Measurements from ENCODE around the gene DPP7. TPM values are rescaled to one million over a fixed set of nuclear protein-coding genes. Genes with fewer than 3 reads are reported as not detected.

DPP7 gene
- total RNA-seq, 1 donor from 2014 or later = 152 TPM

DNA sequence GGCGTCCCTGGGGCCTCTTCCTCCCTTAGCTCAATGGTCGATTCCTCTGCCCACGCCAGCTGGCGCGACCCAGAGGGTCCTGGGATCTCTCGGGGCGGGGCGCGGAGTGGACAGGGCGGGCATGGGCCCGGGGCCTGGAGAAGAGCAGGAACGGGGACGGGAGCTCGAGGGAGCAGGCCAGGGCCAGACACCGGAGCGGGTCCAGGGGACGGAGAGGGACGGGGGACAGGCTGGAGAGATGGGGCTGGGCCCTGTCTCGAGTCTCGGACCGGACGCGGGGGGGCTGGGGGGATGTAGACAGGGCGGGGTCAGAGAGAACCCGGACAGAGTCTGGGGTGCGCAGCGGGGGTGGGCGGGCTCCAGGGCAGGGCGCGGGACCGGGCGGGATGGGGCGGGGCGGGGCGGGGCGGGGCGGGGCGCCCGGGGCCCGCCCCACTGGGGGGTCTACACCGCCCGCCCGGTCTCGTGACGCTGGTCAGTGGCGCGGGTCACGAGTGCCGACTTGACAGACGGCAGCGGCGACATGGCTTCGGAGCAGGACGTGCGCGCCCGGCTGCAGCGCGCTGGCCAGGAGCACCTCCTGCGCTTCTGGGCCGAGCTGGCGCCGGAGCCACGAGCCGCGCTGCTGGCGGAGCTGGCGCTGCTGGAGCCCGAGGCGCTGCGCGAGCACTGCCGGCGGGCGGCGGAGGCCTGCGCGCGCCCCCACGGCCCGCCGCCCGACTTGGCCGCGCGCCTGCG, 37.4 kb downstream of the DPP7 start, which contains the start of gene UAP1L1:
UAP1L1 (plus strand) TSS at position 508 of the 738 bp plus-strand sequence; CDS start at position 524, 16 bp downstream.
- TF ChIP-seq POLR2A (IDR thresholded peaks at IDR 0.05) (peak in 1 of 2 donors; percentile 66), POLR2AphosphoS5 (IDR thresholded peaks at IDR 0.05; ENCODE audit: insufficient read depth in 1 of 2, low read depth in 1 of 2) (peak; percentile 24 to 43)
- TF ChIP-seq, protein P1, sequence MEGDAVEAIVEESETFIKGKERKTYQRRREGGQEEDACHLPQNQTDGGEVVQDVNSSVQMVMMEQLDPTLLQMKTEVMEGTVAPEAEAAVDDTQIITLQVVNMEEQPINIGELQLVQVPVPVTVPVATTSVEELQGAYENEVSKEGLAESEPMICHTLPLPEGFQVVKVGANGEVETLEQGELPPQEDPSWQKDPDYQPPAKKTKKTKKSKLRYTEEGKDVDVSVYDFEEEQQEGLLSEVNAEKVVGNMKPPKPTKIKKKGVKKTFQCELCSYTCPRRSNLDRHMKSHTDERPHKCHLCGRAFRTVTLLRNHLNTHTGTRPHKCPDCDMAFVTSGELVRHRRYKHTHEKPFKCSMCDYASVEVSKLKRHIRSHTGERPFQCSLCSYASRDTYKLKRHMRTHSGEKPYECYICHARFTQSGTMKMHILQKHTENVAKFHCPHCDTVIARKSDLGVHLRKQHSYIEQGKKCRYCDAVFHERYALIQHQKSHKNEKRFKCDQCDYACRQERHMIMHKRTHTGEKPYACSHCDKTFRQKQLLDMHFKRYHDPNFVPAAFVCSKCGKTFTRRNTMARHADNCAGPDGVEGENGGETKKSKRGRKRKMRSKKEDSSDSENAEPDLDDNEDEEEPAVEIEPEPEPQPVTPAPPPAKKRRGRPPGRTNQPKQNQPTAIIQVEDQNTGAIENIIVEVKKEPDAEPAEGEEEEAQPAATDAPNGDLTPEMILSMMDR (IDR thresholded peaks at IDR 0.05) = no peak
- no peaks in the 10 kb centered on the region for H3K9me3 ChIP-seq
- H3K27ac ChIP-seq = peak within 1 kb of the TSS; percentile 77
- peaks cover 25% of the 10 kb centered on the region for H3K4me1 ChIP-seq
- DNase-seq (ENCODE audit: extremely low spot score in 2 of 2) = no peak
- H3K36me3 ChIP-seq = peaks cover 0 to 34% of the 10 kb centered on the region in 2 donors
- intact Hi-C loops (cut with DNase I) = no loop called here
- H3K27me3 ChIP-seq = no peaks in the 10 kb centered on the region
- H3K4me3 ChIP-seq = peak within 1 kb of the TSS; percentile 68 to 77

DNA sequence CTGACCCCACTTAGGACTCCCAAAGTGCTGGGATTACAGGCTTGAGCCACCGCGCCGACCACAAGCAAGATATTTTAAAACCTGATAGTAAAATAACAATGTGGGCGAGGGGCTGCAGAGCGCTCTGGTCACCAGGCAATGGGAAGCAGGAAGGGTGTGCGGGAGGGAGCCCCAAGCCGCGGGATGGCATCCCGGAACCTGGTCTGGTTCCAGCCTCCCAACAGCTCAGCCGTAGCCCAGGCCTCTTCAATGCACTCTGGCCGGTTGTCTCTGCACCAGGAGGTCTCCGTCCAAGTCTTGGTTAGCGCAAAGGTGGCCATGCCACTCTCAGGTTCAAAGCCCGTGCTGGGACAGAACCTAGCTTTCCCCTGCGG, 37.9 kb downstream of the DPP7 start:
- H3K27me3 ChIP-seq = no peaks in the 10 kb centered on the region

DNA sequence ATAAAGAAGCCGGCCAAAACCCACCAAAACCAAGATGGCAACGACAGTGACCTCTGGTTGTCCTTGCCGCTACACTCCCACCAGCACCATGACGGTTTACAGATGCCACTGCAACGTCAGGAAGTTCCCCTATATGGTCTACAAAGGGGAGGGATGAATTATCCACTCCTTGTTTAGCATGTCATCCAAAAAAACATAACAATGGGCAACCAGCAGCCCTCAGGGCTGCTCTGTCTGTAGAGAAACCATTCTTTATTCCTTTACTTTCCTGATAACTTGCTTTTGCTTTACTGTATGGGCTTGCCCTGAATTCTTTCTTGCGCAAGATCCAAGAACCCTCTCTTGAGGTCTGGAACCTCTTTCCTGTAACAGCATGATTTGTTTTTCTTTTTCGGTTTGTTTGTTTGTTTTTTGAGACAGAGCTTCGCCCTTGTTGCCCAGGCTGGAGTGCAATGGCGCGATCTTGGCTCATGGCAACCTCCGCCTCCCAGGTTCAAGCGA, 39.2 kb downstream of the DPP7 start:
- Histone ChIP-seq H3K36me3 (peaks cover 0 to 18% of the 10 kb centered on the region in 2 donors), H3K4me3 (no peak overlapping the region), H3K4me1 (peaks cover 34% of the 10 kb centered on the region), H3K27ac (no peak overlapping the region), H3K27me3 (no peaks in the 10 kb centered on the region), H3K9me3 (no peaks in the 10 kb centered on the region)
- DNase-seq (ENCODE audit: extremely low spot score in 2 of 2) = no peak
- intact Hi-C loops (cut with DNase I) = no loop called here
- TF ChIP-seq POLR2A (IDR thresholded peaks at IDR 0.05) (no peak), POLR2AphosphoS5 (IDR thresholded peaks at IDR 0.05; ENCODE audit: insufficient read depth in 1 of 2, low read depth in 1 of 2) (no peak)
- TF ChIP-seq, protein P1 (IDR thresholded peaks at IDR 0.05) = no peak

More for the DNA sequence above, 37.9 kb downstream of the DPP7 start:
- Histone ChIP-seq H3K36me3 (peaks cover 0 to 29% of the 10 kb centered on the region in 2 donors), H3K9me3 (no peaks in the 10 kb centered on the region), H3K27ac (peak overlapping the region; percentile 77), H3K4me1 (peaks cover 25% of the 10 kb centered on the region), H3K4me3 (peak overlapping the region; percentile 68 to 77)
- DNase-seq (ENCODE audit: extremely low spot score in 2 of 2) = no peak
- intact Hi-C loops (cut with DNase I) = no loop called here
- TF ChIP-seq, protein P1 (IDR thresholded peaks at IDR 0.05) = no peak
- TF ChIP-seq POLR2A (IDR thresholded peaks at IDR 0.05) (no peak), POLR2AphosphoS5 (IDR thresholded peaks at IDR 0.05; ENCODE audit: insufficient read depth in 1 of 2, low read depth in 1 of 2) (no peak)

DNA sequence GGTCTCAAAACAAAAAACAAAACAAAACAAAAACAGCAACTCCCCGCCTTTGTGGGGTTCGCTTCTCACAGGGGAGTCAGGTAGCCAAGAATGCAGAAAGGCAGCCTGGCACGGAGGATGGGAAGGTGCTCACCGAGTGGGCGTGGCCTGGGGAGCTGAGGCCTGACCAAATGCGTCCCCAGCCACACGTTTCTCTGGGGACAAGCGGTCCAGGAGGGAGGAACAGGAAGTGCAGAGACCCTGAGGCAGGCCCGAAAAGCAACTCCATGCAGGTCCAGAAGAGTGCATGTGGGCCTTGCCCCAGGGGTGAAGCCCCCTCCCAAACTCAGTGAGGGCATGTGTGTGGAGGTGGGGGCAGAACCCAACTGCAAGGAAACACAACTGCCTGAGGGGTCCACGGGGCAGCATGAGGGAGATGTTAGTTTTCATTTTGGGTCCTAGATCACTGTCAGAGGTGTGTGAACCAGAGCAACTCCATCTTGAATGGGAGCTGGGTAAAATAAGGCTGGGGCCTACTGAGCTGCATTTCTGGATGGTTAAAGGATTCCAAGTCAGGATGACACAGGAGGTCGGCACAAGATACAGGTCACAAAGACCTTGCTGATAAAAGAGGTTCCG, 39.8 kb downstream of the DPP7 start:
- no peak for TF ChIP-seq POLR2A (IDR thresholded peaks at IDR 0.05)
- TF ChIP-seq, protein P1 (IDR thresholded peaks at IDR 0.05) = no peak
- no peak for TF ChIP-seq POLR2AphosphoS5 (IDR thresholded peaks at IDR 0.05; ENCODE audit: insufficient read depth in 1 of 2, low read depth in 1 of 2)
- intact Hi-C loops (cut with DNase I) = no loop called here

More for the DNA sequence above, 39.8 kb downstream of the DPP7 start:
- DNase-seq (ENCODE audit: extremely low spot score in 2 of 2) = no peak
- Histone ChIP-seq H3K4me3 (no peak overlapping the region), H3K4me1 (peaks cover 34% of the 10 kb centered on the region), H3K9me3 (no peaks in the 10 kb centered on the region), H3K27me3 (no peaks in the 10 kb centered on the region), H3K36me3 (peaks cover 0 to 12% of the 10 kb centered on the region in 2 donors), H3K27ac (no peak overlapping the region)

All from vagina (tissue), 2 donors.